HL-60 (cell line): Measurements from ENCODE around the gene DUS1L.

ENCODE experiments used
- POLR2AphosphoS5 ChIP-seq: IDR thresholded peaks from 2 replicates; pipeline ENCODE4 v1.6.1; 2012; ENCODE audit warnings: low read depth
- TF ChIP-seq, protein P1 (sequence below): IDR thresholded peaks from one replicate; pipeline ENCODE4 v1.5.1; 2011; ENCODE audit warnings: low read length, control low read depth, inconsistent platforms; ENCODE audit not compliant: insufficient read depth

DNA sequence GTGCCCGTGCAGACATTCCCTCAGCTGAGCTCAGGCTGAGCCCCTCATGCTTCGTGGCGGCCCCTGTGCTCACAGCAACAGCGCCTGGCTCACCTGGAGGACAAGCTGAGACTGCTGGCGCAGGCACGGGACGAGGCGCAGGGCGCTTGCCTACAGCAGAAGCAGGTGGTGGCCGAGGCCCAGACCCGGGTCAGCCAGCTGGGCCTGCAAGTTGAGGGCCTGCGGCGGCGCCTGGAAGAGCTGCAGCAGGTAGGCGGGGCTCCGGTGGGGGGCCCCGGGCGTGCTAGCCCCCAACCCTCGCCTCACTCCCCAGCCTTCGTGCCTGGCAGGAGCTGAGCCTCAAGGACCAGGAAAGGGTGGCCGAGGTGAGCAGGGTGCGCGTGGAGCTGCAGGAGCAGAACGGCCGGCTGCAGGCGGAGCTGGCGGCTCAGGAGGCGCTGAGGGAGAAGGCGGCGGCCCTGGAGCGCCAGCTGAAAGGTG lies 35.6 kb downstream of the DUS1L start:
- TF ChIP-seq, protein P1, sequence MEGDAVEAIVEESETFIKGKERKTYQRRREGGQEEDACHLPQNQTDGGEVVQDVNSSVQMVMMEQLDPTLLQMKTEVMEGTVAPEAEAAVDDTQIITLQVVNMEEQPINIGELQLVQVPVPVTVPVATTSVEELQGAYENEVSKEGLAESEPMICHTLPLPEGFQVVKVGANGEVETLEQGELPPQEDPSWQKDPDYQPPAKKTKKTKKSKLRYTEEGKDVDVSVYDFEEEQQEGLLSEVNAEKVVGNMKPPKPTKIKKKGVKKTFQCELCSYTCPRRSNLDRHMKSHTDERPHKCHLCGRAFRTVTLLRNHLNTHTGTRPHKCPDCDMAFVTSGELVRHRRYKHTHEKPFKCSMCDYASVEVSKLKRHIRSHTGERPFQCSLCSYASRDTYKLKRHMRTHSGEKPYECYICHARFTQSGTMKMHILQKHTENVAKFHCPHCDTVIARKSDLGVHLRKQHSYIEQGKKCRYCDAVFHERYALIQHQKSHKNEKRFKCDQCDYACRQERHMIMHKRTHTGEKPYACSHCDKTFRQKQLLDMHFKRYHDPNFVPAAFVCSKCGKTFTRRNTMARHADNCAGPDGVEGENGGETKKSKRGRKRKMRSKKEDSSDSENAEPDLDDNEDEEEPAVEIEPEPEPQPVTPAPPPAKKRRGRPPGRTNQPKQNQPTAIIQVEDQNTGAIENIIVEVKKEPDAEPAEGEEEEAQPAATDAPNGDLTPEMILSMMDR, result no peak
- TF ChIP-seq POLR2AphosphoS5, result no peak
